A172 (cell line): ENCODE data around the gene SP6. TPM values are rescaled to one million over a fixed set of nuclear protein-coding genes. Genes with fewer than 3 reads are reported as not detected.

ENCODE experiments used
- DNase-seq: peaks from one replicate; pipeline ENCODE4 v3.0.0-alpha.2; 2015; ENCODE audit warnings: low spot score
- total RNA-seq: library from RNA; depleted of rRNA; stranded (reverse); fragments of >200 nt; shearing (Covaris generic); gene quantifications from 2 replicates; pipeline ENCODE4 v1.2.3, GENCODE V29; 2014; rRNA removed

SP6 gene
- 0.19 and 0.46 TPM in 2 replicates for total RNA-seq

GRCh38 chr17:47850692-47851573, at the start of gene SP6:
TSS of gene SP6 (minus strand) at chr17:47851163. CDS start at chr17:47848429, 2,734 bp downstream.
- DNase-seq = peak; percentile 82

- no peak for DNase-seq
These were observed 48.7 kb upstream of the SP6 start for GRCh38 chr17:47899643-47900042.

DNA sequence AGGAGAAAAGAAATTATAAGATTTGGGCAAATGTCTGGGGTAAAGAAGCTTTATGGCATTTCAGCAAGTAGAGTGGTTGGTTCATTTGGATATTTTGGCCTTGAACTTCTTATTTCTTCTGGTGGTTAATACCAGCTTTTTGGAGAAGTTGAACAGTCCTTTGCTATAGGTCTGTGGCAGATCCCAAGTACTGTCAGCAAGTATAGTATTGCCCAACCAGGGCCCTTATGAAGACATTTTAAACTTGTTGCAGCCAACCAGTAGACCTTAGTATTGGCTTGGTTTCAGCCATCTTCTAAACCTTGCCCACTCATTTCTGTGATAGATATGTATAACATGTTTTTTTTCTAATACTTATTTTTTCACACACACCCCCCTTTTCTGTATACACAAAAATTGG, 47.3 kb upstream of the SP6 start:
- DNase-seq = no peak

- no peak for DNase-seq
These were observed 46.6 kb upstream of the SP6 start for GRCh38 chr17:47897561-47897960.

DNA sequence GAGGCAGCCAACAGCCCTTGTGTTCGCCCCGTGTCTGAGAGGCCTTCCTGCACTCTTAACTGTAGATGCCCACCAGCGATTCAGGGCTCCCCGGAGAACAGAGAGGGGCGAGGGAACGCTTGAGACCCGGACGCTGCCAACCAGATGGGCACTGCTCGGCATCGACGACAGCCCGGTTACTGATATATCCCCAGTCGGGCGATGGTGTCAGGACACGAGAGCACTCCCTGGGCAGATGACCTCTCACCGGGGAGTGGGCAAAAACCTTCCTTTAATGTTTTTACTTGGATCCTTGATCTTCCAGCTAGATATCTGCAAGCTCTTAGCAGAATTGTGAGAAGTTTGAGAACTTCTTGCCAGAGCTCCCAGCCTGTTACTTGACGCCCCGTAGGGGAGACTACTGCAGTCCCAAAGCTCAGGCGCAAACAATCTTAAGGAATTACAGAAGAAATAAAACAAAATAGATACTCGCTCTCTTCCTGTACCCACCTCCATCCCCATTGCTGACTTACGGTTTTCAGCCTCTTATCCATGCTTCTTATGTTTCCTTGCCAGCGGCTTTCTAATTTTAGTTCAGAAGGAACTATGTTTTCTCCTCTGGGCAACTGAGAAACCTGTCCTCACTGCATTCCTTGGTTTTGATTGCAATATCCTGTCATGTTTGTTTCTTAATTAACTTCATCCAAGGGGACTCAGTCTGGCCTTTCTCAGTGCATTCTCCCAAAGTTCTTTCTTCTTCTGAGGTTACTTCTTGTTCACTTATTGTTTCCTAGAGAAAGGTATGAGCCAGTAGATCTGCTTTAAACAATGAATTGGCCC, 45.9 kb upstream of the SP6 start:
- DNase-seq = no peak

GRCh38 chr17:47895856-47896671, 45.1 kb upstream of the SP6 start, which contains the start of gene SP2:
TSS of gene SP2 (plus strand) at chr17:47896236. CDS start at chr17:47896287, 51 bp downstream.
- peak; percentile 100 for DNase-seq

- peak; percentile 22 for DNase-seq
These were observed 44.4 kb upstream of the SP6 start for GRCh38 chr17:47895347-47895855.

DNA sequence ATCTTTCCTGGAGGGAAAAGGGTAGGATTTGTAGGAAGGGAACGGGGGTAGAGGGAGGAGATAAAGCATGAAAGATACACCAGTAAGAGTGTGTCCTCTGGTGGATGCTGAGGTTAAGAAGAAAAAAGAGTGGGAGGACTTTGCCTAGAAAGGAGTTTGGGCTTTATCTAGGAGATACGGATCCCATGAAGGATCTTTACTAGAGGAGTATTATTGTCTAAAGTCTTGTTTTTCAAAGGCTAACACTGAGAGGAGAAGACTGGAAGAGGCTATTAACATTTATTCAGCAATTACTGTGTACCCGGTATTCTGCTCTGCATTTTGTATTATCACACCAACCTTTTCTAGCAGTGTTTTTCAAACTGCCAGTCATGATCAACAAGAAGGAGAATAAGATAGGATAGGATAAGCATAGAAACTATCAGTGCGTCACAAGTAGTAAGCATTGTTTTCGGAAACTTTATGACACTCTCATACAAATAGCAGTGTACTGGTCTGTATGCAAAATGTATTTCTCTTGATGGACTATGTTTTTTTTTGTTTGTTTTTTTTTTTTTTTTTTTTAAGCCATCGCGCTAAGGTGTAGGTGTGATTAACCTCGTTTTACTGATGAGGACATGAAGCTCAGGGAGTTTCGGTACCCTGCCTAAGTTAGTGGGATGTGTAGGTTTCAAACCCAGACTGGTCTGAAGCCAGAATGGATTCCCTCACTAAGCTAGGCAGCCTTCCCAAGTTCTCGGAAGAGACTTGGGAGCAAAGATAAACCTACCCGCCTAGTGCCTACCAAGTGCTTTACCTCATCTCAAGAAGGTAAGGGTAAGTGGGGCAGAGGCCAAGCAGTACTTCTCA, 43.8 kb upstream of the SP6 start:
- DNase-seq = no peak

GRCh38 chr17:47891545-47892088, 40.7 kb upstream of the SP6 start:
- DNase-seq = no peak

GRCh38 chr17:47889734-47890529, 39.0 kb upstream of the SP6 start:
- peak; percentile 79 for DNase-seq

DNA sequence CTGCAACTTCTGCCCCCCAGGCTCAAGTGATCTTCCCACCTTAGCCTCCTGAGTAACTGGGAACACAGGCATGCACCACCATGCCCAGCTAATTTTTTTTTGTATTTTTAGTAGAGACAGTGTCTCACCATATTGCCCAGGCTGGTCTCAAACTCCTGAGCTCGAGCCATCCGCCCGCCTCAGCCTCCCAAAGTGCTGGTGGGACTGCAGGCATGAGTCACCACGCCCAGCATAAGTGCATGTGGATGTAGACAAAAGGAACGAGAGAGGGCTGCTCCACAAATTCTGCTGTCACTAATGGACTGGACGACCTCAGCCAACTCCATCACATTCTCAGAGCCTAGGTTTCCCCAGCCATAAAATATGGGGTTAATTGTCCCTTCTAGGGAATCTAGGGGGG, 37.3 kb upstream of the SP6 start:
- DNase-seq = no peak

DNA sequence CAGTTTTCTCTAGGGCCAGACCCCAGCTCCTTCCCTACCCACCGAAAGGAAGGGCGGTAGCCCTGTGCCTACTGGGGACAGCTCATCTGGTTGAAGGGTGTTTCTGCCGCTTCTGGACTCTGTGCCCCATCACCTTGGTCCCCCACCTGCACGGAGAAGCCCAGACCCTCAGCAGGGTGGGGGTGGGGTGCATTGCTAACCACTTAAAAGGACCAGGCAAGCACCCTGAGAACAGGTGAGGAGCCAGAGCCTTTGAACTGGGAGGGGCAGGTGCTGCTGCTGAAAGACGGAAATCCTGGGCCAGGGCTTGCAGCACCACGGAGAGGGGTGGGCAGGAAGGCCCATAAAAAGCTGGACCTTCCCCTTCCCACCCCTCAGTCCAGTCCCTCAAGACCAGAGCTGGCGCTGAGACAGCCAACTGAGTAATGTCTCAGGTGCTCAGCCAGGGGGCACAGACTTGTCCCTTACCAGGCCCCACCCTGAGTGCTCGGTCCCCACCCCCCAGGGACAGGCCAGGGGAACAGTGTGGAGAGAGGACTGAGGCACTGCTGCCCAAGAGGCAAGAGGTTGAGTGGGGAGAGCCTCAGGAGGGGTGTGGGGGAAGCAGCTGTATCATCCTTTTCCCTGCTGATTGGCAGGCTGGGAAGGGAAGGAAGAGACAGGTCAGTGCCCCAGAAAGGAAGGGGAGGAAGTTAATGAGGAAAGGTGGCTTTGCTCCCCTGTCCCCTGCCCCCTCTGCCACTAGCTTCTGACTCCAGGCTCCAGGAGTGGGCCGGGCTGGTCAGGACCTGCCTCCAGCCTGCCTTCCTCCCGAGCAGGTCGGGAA, 34.2 kb upstream of the SP6 start:
- DNase-seq = no peak

GRCh38 chr17:47884427-47884740, 33.4 kb upstream of the SP6 start:
- DNase-seq = no peak

DNA sequence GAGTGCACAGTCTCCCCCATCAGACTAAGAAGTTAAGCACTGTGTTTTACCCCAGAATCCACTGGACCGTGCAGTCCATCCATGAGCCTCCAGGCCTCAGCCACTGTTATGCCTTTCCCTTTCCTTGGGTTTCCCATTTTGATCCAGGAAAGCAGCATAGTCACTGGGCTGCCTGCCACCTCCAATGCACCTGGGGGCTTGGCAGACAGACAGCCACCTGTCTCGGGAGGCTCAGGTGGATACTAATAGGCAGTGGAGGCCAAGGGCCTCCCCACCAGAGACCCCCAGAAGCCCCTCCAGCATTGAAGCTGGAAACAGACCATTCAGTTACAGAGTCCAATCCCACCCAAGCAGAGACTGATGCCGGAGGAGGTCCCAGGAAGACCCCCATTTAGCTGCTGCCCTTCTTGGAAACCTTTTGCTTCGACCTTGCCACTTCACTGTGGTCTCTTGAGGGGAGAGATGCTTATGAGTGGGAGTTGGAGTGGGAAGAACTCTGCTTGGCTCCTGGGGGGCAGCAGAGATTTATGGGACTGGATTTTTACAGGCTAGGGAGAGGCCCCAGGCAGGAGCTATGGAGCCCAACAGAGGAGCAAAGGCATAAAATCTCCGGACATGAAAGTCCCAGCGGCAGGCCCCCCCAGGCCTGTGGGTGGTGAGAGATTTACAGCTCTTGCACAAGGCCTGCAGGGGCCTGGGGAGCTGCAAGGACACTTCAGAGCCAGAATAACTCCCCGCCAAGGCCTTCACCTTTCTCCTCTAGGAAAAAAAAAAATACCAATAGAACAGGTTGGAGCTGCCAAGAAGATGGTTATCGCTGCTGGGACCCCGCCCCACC, 32.8 kb upstream of the SP6 start:
- DNase-seq = no peak

- DNase-seq = no peak
These were observed 32.0 kb upstream of the SP6 start for GRCh38 chr17:47882695-47883588.

DNA sequence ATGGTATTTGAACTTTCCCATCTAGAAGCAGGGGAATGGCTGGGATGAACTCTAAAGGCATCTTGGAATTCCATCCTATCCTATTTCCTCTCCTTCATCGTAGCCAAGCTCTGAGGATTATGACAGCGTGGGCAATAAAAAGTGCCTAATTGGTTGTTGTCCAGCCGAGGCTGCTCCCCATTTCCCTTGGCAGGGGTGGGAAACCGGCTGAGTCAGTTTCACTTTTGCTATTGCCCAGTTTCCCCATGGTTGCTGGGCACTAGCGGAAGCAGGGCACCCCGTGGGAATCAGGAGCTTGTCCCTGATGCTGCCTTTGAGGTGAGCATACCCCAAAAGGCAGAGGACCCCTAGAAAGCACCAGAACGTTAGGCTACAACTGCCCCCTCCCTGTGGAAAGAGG, 31.3 kb upstream of the SP6 start:
- peak; percentile 69 for DNase-seq
